ENCODE measurements around the gene PDE4A.
"Not testable (repeated sequence)": the region's sequence is repeated elsewhere in the genome, so short reads cannot be mapped to it uniquely, and the experiment has no call there.

Gene PDE4A

GRCh38 chr19:10390652-10391286, 29.6 kb upstream of the PDE4A start:
- H3K36me3 ChIP-seq (ENCODE audit: insufficient read depth, low read depth, low read length): peaks cover 36% of the 10 kb centered on the region
- no peak overlapping the region for H3K9ac ChIP-seq (ENCODE audit: low read depth, low read length)
- H3K4me3 ChIP-seq (ENCODE audit: low read length): no peak overlapping the region
- no peaks in the 10 kb centered on the region for H3K4me1 ChIP-seq (ENCODE audit: insufficient read depth, low read length)
- H3K9me3 ChIP-seq (ENCODE audit: insufficient read depth, low read depth, low read length): no peaks in the 10 kb centered on the region
- no peaks in the 10 kb centered on the region for H3K27me3 ChIP-seq (ENCODE audit: insufficient read depth, low read length)
- no peak overlapping the region for H3K27ac ChIP-seq (ENCODE audit: low read length)

GRCh38 chr19:10392120-10392519, 28.2 kb upstream of the PDE4A start:
- no peak overlapping the region for H3K27ac ChIP-seq (ENCODE audit: low read length)
- H3K4me1 ChIP-seq (ENCODE audit: insufficient read depth, low read length): no peaks in the 10 kb centered on the region
- peaks cover 41% of the 10 kb centered on the region for H3K36me3 ChIP-seq (ENCODE audit: insufficient read depth, low read depth, low read length)
- H3K4me3 ChIP-seq (ENCODE audit: low read length): no peak overlapping the region
- H3K9ac ChIP-seq (ENCODE audit: low read depth, low read length): no peak overlapping the region
- no peaks in the 10 kb centered on the region for H3K27me3 ChIP-seq (ENCODE audit: insufficient read depth, low read length)
- no peaks in the 10 kb centered on the region for H3K9me3 ChIP-seq (ENCODE audit: insufficient read depth, low read depth, low read length)

GRCh38 chr19:10393137-10393536, 27.2 kb upstream of the PDE4A start:
- Histone ChIP-seq H3K4me3 (ENCODE audit: low read length) (no peak overlapping the region), H3K9me3 (ENCODE audit: insufficient read depth, low read depth, low read length) (no peaks in the 10 kb centered on the region), H3K36me3 (ENCODE audit: insufficient read depth, low read depth, low read length) (peaks cover 44% of the 10 kb centered on the region), H3K27me3 (ENCODE audit: insufficient read depth, low read length) (no peaks in the 10 kb centered on the region), H3K27ac (ENCODE audit: low read length) (no peak overlapping the region), H3K9ac (ENCODE audit: low read depth, low read length) (no peak overlapping the region), H3K4me1 (ENCODE audit: insufficient read depth, low read length) (no peaks in the 10 kb centered on the region)

- Histone ChIP-seq H3K4me3 (ENCODE audit: low read length) (no peak overlapping the region), H3K9me3 (ENCODE audit: insufficient read depth, low read depth, low read length) (no peaks in the 10 kb centered on the region), H3K4me1 (ENCODE audit: insufficient read depth, low read length) (no peaks in the 10 kb centered on the region), H3K27ac (ENCODE audit: low read length) (no peak overlapping the region), H3K27me3 (ENCODE audit: insufficient read depth, low read length) (no peaks in the 10 kb centered on the region), H3K36me3 (ENCODE audit: insufficient read depth, low read depth, low read length) (peaks cover 55% of the 10 kb centered on the region), H3K9ac (ENCODE audit: low read depth, low read length) (no peak overlapping the region)
These were observed 25.3 kb upstream of the PDE4A start for GRCh38 chr19:10395003-10395402.

- Histone ChIP-seq H3K4me1 (ENCODE audit: insufficient read depth, low read length) (no peaks in the 10 kb centered on the region), H3K27me3 (ENCODE audit: insufficient read depth, low read length) (no peaks in the 10 kb centered on the region), H3K27ac (ENCODE audit: low read length) (no peak overlapping the region), H3K9ac (ENCODE audit: low read depth, low read length) (no peak overlapping the region), H3K36me3 (ENCODE audit: insufficient read depth, low read depth, low read length) (peaks cover 60% of the 10 kb centered on the region), H3K9me3 (ENCODE audit: insufficient read depth, low read depth, low read length) (no peaks in the 10 kb centered on the region), H3K4me3 (ENCODE audit: low read length) (no peak overlapping the region)
These were observed 24.9 kb upstream of the PDE4A start for GRCh38 chr19:10395436-10395835.

GRCh38 chr19:10395917-10396316, 24.4 kb upstream of the PDE4A start:
- no peak overlapping the region for H3K9ac ChIP-seq (ENCODE audit: low read depth, low read length)
- no peaks in the 10 kb centered on the region for H3K27me3 ChIP-seq (ENCODE audit: insufficient read depth, low read length)
- H3K27ac ChIP-seq (ENCODE audit: low read length): no peak overlapping the region
- H3K4me3 ChIP-seq (ENCODE audit: low read length): no peak overlapping the region
- H3K36me3 ChIP-seq (ENCODE audit: insufficient read depth, low read depth, low read length): peaks cover 64% of the 10 kb centered on the region
- H3K4me1 ChIP-seq (ENCODE audit: insufficient read depth, low read length): no peaks in the 10 kb centered on the region
- H3K9me3 ChIP-seq (ENCODE audit: insufficient read depth, low read depth, low read length): no peaks in the 10 kb centered on the region

GRCh38 chr19:10398819-10399218, 21.5 kb upstream of the PDE4A start:
- H3K27ac ChIP-seq (ENCODE audit: low read length): no peak overlapping the region
- H3K9me3 ChIP-seq (ENCODE audit: insufficient read depth, low read depth, low read length): no peaks in the 10 kb centered on the region
- peaks cover 4% of the 10 kb centered on the region; the same call in 1 of the 2 replicates for H3K4me1 ChIP-seq (ENCODE audit: insufficient read depth, low read length)
- no peak overlapping the region for H3K4me3 ChIP-seq (ENCODE audit: low read length)
- H3K36me3 ChIP-seq (ENCODE audit: insufficient read depth, low read depth, low read length): peaks cover 42% of the 10 kb centered on the region
- no peaks in the 10 kb centered on the region for H3K27me3 ChIP-seq (ENCODE audit: insufficient read depth, low read length)
- no peak overlapping the region for H3K9ac ChIP-seq (ENCODE audit: low read depth, low read length)

GRCh38 chr19:10399340-10399739, 21.0 kb upstream of the PDE4A start:
- H3K9ac ChIP-seq (ENCODE audit: low read depth, low read length); H3K4me1 ChIP-seq (ENCODE audit: insufficient read depth, low read length); H3K4me3 ChIP-seq (ENCODE audit: low read length); H3K9me3 ChIP-seq (ENCODE audit: insufficient read depth, low read depth, low read length); H3K27me3 ChIP-seq (ENCODE audit: insufficient read depth, low read length); H3K27ac ChIP-seq (ENCODE audit: low read length): not testable (repeated sequence)
- H3K36me3 ChIP-seq (ENCODE audit: insufficient read depth, low read depth, low read length): peaks cover 38% of the 10 kb centered on the region

GRCh38 chr19:10399878-10400277, 20.5 kb upstream of the PDE4A start:
- Histone ChIP-seq H3K36me3 (ENCODE audit: insufficient read depth, low read depth, low read length) (peaks cover 34% of the 10 kb centered on the region), H3K27ac (ENCODE audit: low read length) (no peak overlapping the region), H3K9me3 (ENCODE audit: insufficient read depth, low read depth, low read length) (no peaks in the 10 kb centered on the region), H3K4me1 (ENCODE audit: insufficient read depth, low read length) (peaks cover 4% of the 10 kb centered on the region; the same call in 1 of the 2 replicates), H3K27me3 (ENCODE audit: insufficient read depth, low read length) (peaks cover 8% of the 10 kb centered on the region), H3K4me3 (ENCODE audit: low read length) (no peak overlapping the region), H3K9ac (ENCODE audit: low read depth, low read length) (no peak overlapping the region)

- Histone ChIP-seq H3K27ac (ENCODE audit: low read length) (no peak overlapping the region), H3K9ac (ENCODE audit: low read depth, low read length) (peak overlapping the region; percentile 95), H3K9me3 (ENCODE audit: insufficient read depth, low read depth, low read length) (no peaks in the 10 kb centered on the region), H3K36me3 (ENCODE audit: insufficient read depth, low read depth, low read length) (peaks cover 23% of the 10 kb centered on the region), H3K27me3 (ENCODE audit: insufficient read depth, low read length) (peaks cover 33% of the 10 kb centered on the region), H3K4me1 (ENCODE audit: insufficient read depth, low read length) (peaks cover 4% of the 10 kb centered on the region; the same call in 1 of the 2 replicates), H3K4me3 (ENCODE audit: low read length) (peak overlapping the region; percentile 97)
These were observed 17.8 kb upstream of the PDE4A start for GRCh38 chr19:10402441-10403038.

GRCh38 chr19:10403137-10404021, 17.0 kb upstream of the PDE4A start, which contains the start of gene CDC37:
Gene CDC37 (minus strand): TSS chr19:10403542. CDS start chr19:10403479, 63 bp downstream.
- H3K27me3 ChIP-seq (ENCODE audit: insufficient read depth, low read length): peaks cover 40% of the 10 kb centered on the region
- no peak within 1 kb of the TSS for H3K27ac ChIP-seq (ENCODE audit: low read length)
- no peaks in the 10 kb centered on the region for H3K9me3 ChIP-seq (ENCODE audit: insufficient read depth, low read depth, low read length)
- peak within 1 kb of the TSS; percentile 97 for H3K4me3 ChIP-seq (ENCODE audit: low read length)
- H3K9ac ChIP-seq (ENCODE audit: low read depth, low read length): peak within 1 kb of the TSS; percentile 95
- H3K36me3 ChIP-seq (ENCODE audit: insufficient read depth, low read depth, low read length): peaks cover 18% of the 10 kb centered on the region
- peaks cover 4% of the 10 kb centered on the region; the same call in 1 of the 2 replicates for H3K4me1 ChIP-seq (ENCODE audit: insufficient read depth, low read length)

All from iPS-20b (cell line).